ENCODE data around the gene CTSS.
A peak's percentile ranks its signal among the peaks of the same experiment; 100 is the strongest.

Gene CTSS

DNA sequence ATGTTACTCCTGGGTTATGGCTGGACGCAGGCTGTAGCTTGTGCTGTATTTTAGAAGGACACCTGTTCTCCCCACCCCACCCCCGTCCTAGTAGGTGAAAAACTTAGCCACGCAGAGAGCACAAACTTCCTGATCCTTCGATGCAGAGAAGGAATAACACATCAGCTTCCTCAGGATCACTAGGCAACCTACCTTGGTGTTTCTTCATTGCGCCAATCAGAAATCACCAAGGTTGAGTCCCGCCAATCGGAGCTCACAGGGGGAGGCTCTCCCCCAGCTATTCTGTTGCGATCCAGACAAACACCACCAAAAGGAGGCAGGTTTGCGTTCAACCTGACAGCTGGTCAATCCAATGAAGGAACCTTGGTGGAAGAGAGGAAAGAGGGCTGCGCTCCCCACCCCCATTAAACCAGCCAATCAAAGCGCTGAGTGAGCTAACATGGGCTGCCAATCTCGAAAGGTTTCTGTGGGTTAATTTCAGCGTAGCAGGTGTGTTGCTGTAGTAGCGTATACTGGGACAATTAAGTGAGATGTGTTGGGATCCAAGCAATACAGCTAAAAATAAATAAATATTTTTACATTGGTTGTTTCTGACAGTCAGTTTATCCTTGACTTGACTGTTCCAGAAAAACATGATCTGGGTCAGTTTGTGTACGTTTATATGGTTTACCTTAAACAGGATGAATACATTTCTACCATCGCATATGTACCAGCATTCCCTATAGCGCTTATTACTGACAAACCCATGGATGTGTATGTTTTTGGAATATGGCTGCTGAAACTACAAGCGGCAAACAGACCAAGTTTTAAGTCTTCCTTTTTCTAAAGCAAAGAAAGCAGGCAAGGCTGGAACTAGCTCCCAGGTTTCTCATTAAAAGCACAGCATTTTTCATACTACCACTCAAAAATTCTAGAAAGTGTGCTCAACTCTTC, 68.3 kb downstream of the CTSS start, which contains the start of gene GOLPH3L:
Gene GOLPH3L, minus strand, starts transcription at position 160 of the 933 bp plus-strand sequence. CDS start 2,316 bp downstream, outside the sequence.
- no peaks in the 10 kb centered on the region; the same call in 1 of the 2 replicates for H3K36me3 ChIP-seq (ENCODE audit: insufficient read depth, low read length)
- H3K9ac ChIP-seq (ENCODE audit: low read depth, low read length) = peak within 1 kb of the TSS; percentile 92
- no peaks in the 10 kb centered on the region for H3K9me3 ChIP-seq (ENCODE audit: control insufficient read depth, insufficient read depth, low read length)
- H3K4me1 ChIP-seq (ENCODE audit: insufficient read depth, low read length) = no peaks in the 10 kb centered on the region

GRCh38 chr1:150696590-150696989, 69.0 kb downstream of the CTSS start:
- Histone ChIP-seq H3K36me3 (ENCODE audit: insufficient read depth, low read length) (no peaks in the 10 kb centered on the region; the same call in 1 of the 2 replicates), H3K4me1 (ENCODE audit: insufficient read depth, low read length) (no peaks in the 10 kb centered on the region), H3K9ac (ENCODE audit: low read depth, low read length) (peak overlapping the region; percentile 92), H3K9me3 (ENCODE audit: control insufficient read depth, insufficient read depth, low read length) (no peaks in the 10 kb centered on the region)

DNA sequence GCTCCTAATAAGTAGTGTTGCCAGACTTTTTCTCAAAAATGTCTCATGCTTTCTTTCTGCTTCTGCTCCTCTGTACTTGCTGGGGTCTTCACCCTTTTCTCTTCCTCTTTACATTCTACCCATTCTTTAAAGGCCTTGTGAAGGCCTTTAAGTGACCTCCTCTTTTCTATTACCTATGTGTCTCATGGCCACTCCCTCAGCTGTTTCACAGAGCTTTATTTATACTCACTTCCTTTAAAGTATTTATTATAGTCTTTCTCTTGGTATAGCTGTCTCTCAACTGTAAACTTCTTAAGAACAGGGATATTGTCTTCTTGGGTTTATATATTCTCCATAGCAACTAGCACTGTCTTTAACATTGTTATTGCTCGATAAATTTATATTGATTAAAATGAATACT, 69.4 kb downstream of the CTSS start:
- H3K9me3 ChIP-seq (ENCODE audit: control insufficient read depth, insufficient read depth, low read length) = no peaks in the 10 kb centered on the region
- no peaks in the 10 kb centered on the region; the same call in 1 of the 2 replicates for H3K36me3 ChIP-seq (ENCODE audit: insufficient read depth, low read length)
- H3K4me1 ChIP-seq (ENCODE audit: insufficient read depth, low read length) = no peaks in the 10 kb centered on the region
- H3K9ac ChIP-seq (ENCODE audit: low read depth, low read length) = peak overlapping the region; percentile 92

- H3K9ac ChIP-seq (ENCODE audit: low read depth, low read length) = no peak overlapping the region
Observed at GRCh38 chr1:150695561-150695960, 70.0 kb downstream of the CTSS start.

GRCh38 chr1:150692720-150693119, 72.9 kb downstream of the CTSS start:
- Histone ChIP-seq H3K36me3 (ENCODE audit: insufficient read depth, low read length) (no peaks in the 10 kb centered on the region; the same call in 1 of the 2 replicates), H3K4me1 (ENCODE audit: insufficient read depth, low read length) (no peaks in the 10 kb centered on the region), H3K9me3 (ENCODE audit: control insufficient read depth, insufficient read depth, low read length) (no peaks in the 10 kb centered on the region), H3K9ac (ENCODE audit: low read depth, low read length) (no peak overlapping the region)

More at GRCh38 chr1:150695561-150695960, 70.0 kb downstream of the CTSS start:
- no peaks in the 10 kb centered on the region for H3K9me3 ChIP-seq (ENCODE audit: control insufficient read depth, insufficient read depth, low read length)
- no peaks in the 10 kb centered on the region; the same call in 1 of the 2 replicates for H3K36me3 ChIP-seq (ENCODE audit: insufficient read depth, low read length)
- no peaks in the 10 kb centered on the region for H3K4me1 ChIP-seq (ENCODE audit: insufficient read depth, low read length)

- Histone ChIP-seq H3K4me1 (ENCODE audit: insufficient read depth, low read length) (peaks cover 8% of the 10 kb centered on the region; the same call in 1 of the 2 replicates), H3K36me3 (ENCODE audit: insufficient read depth, low read length) (peaks cover 6% of the 10 kb centered on the region; the same call in 1 of the 2 replicates), H3K9me3 (ENCODE audit: control insufficient read depth, insufficient read depth, low read length) (no peaks in the 10 kb centered on the region), H3K9ac (ENCODE audit: low read depth, low read length) (no peak overlapping the region)
Observed at GRCh38 chr1:150688763-150689162, 76.8 kb downstream of the CTSS start.

DNA sequence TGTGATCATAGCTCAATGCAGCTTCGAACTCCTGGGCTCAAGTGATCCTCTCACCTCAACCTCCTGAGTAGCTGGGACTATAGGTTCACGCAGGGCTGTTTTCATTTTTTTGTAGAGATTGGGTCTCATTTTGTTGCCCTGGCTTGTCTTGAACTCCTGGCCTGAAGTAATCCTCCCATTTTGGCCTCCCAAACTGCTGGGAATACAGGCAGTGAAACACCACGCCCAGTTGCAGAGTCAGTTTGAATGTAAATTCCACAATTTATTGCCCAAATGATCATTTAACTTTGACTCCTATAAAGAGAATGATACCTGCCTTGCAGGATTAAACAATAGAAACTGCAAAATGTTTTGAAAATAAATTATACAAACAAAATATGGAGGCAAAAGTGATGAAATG, 79.3 kb downstream of the CTSS start:
- Histone ChIP-seq H3K36me3 (ENCODE audit: insufficient read depth, low read length) (peaks cover 6% of the 10 kb centered on the region; the same call in 1 of the 2 replicates), H3K9ac (ENCODE audit: low read depth, low read length) (no peak overlapping the region), H3K9me3 (ENCODE audit: control insufficient read depth, insufficient read depth, low read length) (no peaks in the 10 kb centered on the region), H3K4me1 (ENCODE audit: insufficient read depth, low read length) (peaks cover 8% of the 10 kb centered on the region; the same call in 1 of the 2 replicates)

DNA sequence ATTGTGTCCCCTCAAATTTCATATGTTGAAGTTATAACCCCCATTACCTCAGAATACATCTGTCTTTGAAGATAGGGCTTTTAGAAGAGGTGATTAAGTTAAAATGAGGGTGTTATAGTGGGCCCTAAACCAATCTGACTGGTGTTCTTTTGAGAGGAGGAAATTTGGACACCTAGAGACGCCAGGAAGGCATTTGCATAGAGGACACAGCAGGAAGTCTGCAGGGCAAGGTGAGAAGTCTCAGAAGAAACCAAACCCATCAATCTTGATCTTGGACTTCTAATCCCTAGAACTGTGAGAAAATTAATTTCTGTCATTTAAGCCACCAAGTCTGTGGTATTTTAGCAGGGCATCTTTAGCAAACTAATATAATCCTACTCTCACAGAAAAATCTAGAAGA, 81.7 kb downstream of the CTSS start:
- H3K36me3 ChIP-seq (ENCODE audit: insufficient read depth, low read length) = peaks cover 6% of the 10 kb centered on the region; the same call in 1 of the 2 replicates
- H3K9me3 ChIP-seq (ENCODE audit: control insufficient read depth, insufficient read depth, low read length) = no peaks in the 10 kb centered on the region
- peaks cover 8% of the 10 kb centered on the region; the same call in 1 of the 2 replicates for H3K4me1 ChIP-seq (ENCODE audit: insufficient read depth, low read length)
- H3K9ac ChIP-seq (ENCODE audit: low read depth, low read length) = no peak overlapping the region

Data from ES-I3 (cell line).